Stomach smooth muscle (tissue), 2 donors: ENCODE data around the gene RAF1.
"Not testable (repeated sequence)": the region's sequence is repeated elsewhere in the genome, so short reads cannot be mapped to it uniquely, and the experiment has no call there.

ENCODE experiments used
- H3K27ac ChIP-seq: one replicate; pipeline ENCODE4 v1.7.0; 2013; ENCODE audit warnings: mild to moderate bottlenecking, low read length, inconsistent platforms
- H3K27me3 ChIP-seq, 2 donors: one replicate each; pipeline ENCODE4 v1.7.0; 2013; ENCODE audit warnings: low read length in 2 of 2; ENCODE audit not compliant: insufficient read depth in 2 of 2, control insufficient read depth in 1 of 2
- H3K36me3 ChIP-seq, 2 donors: one replicate each; pipeline ENCODE4 v1.7.0; 2013; ENCODE audit warnings: low read length in 2 of 2; ENCODE audit not compliant: control insufficient read depth in 2 of 2, insufficient read depth in 2 of 2
- H3K4me1 ChIP-seq: one replicate; pipeline ENCODE4 v1.7.0; 2013; ENCODE audit warnings: low read length; ENCODE audit not compliant: control insufficient read depth, insufficient read depth
- H3K4me3 ChIP-seq, 2 donors: one replicate each; pipeline ENCODE4 v1.7.0; 2013; ENCODE audit warnings: low read length in 2 of 2
- H3K9ac ChIP-seq, 2 donors: one replicate each; pipeline ENCODE4 v1.7.0; 2013; ENCODE audit warnings: low read length in 2 of 2, mild to moderate bottlenecking in 1 of 2
- H3K9me3 ChIP-seq, 2 donors: one replicate each; pipeline ENCODE4 v1.7.0; 2013; ENCODE audit warnings: low read length in 2 of 2; ENCODE audit not compliant: control insufficient read depth in 2 of 2
- donor health status: healthy.
- donor health status: Pancreatic carcinoma.

RAF1 gene

GRCh38 chr3:12545473-12545791, 118.5 kb downstream of the RAF1 start, which contains the start of gene MKRN2OS:
TSS of gene MKRN2OS (minus strand) at chr3:12545499. CDS start at chr3:12545464, 35 bp downstream.
- H3K4me3 ChIP-seq: no peak within 1 kb of the TSS
- no peak within 1 kb of the TSS for H3K9ac ChIP-seq
- no peaks in the 10 kb centered on the region for H3K9me3 ChIP-seq
- H3K27me3 ChIP-seq: no peaks in the 10 kb centered on the region
- no peaks in the 10 kb centered on the region for H3K4me1 ChIP-seq
- H3K36me3 ChIP-seq: no peaks in the 10 kb centered on the region
- no peak within 1 kb of the TSS for H3K27ac ChIP-seq

- H3K9ac ChIP-seq: no peak overlapping the region
- no peak overlapping the region for H3K27ac ChIP-seq
- H3K4me1 ChIP-seq: no peaks in the 10 kb centered on the region
- peaks cover 0 to 5% of the 10 kb centered on the region in 2 donors for H3K36me3 ChIP-seq
- no peaks in the 10 kb centered on the region for H3K9me3 ChIP-seq
- no peak overlapping the region for H3K4me3 ChIP-seq
- no peaks in the 10 kb centered on the region for H3K27me3 ChIP-seq
Observed at GRCh38 chr3:12544652-12545472, 119.1 kb downstream of the RAF1 start.

DNA sequence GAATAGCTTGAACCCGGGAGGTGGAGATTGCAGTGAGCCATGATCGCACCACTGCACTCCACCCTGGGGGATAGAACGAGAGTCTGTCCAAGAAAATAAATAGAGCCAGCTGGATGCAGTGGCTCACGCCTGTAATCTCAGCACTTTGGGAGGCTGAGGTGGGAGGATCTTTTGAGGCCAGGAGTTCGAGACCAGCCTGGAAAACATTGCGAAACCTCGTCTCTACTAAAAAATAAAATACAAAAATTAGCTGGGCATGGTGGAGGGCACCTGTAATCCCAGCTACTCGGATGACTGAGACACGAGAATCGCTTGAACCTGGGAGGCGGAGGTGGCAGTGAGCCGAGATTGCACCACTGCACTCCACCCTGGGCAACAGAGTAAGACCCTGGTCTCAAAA, 120.4 kb downstream of the RAF1 start:
- H3K27me3 ChIP-seq, H3K4me1 ChIP-seq, H3K27ac ChIP-seq, H3K4me3 ChIP-seq, H3K9ac ChIP-seq, H3K9me3 ChIP-seq, H3K36me3 ChIP-seq: not testable (repeated sequence)

- Histone ChIP-seq H3K9ac (no peak overlapping the region), H3K4me3 (no peak overlapping the region), H3K36me3 (peaks cover 0 to 5% of the 10 kb centered on the region in 2 donors), H3K27me3 (no peaks in the 10 kb centered on the region), H3K9me3 (no peaks in the 10 kb centered on the region), H3K27ac (no peak overlapping the region), H3K4me1 (no peaks in the 10 kb centered on the region)
Observed at GRCh38 chr3:12541625-12542024, 122.3 kb downstream of the RAF1 start.

DNA sequence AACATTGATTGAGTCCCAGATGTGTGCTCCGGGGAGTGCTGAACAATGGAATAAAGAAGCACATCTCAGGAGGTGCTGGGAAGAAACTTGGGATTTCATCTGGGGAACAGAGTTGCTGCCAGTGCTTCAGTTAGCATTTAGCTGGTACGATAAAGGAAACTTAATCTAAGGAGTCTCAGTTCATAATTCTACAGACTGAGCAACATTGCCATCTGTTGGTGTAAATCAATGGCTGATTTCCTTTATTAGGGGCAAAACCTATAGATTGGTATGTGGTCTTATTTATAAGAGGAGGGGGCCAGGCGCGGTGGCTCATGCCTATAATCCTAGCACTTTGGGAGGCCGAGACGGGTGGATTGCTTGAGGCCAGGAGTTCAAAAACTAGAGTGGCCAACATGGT, 127.5 kb downstream of the RAF1 start:
- H3K4me1 ChIP-seq: no peaks in the 10 kb centered on the region

More for the DNA sequence above, 127.5 kb downstream of the RAF1 start:
- Histone ChIP-seq H3K4me3 (no peak overlapping the region), H3K9me3 (no peaks in the 10 kb centered on the region), H3K36me3 (peaks cover 14 to 26% of the 10 kb centered on the region in 2 donors), H3K27ac (no peak overlapping the region), H3K9ac (no peak overlapping the region), H3K27me3 (no peaks in the 10 kb centered on the region)
